ENCODE measurements around the gene SLC6A11.

DNA sequence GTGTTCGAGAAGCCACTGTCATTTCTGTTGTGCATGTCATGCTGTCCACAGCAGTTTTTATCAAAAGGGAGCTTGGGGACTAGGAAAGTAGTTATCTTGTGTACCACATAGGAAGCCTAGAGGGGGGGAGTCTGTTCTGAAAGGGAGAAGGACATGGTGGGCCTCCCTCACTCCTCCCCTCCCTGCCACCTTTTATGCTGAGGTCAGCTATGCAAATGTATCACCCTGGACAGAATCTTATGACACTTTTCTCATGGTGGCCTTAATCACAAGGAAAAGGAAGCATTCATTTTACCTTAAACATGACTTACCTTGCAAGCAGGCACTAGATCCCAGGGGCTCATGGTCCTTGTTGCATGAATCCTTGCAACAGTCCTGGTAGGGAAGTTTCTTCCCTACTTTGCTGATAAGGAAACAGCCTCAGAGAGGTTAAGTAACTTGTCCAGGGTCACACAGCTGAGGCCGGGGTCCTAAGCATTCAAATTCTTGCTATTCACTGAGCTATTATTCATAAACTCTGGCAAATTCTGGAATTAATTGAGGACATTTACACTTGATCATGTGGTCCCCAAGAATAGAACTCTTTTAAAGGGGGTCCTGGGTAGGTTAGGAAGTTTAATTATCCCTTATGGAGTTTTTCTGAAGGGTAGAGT lies 95.4 kb downstream of the SLC6A11 start:
- TF ChIP-seq, protein P1, sequence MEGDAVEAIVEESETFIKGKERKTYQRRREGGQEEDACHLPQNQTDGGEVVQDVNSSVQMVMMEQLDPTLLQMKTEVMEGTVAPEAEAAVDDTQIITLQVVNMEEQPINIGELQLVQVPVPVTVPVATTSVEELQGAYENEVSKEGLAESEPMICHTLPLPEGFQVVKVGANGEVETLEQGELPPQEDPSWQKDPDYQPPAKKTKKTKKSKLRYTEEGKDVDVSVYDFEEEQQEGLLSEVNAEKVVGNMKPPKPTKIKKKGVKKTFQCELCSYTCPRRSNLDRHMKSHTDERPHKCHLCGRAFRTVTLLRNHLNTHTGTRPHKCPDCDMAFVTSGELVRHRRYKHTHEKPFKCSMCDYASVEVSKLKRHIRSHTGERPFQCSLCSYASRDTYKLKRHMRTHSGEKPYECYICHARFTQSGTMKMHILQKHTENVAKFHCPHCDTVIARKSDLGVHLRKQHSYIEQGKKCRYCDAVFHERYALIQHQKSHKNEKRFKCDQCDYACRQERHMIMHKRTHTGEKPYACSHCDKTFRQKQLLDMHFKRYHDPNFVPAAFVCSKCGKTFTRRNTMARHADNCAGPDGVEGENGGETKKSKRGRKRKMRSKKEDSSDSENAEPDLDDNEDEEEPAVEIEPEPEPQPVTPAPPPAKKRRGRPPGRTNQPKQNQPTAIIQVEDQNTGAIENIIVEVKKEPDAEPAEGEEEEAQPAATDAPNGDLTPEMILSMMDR (IDR thresholded peaks at IDR 0.05), result no peak
- TF ChIP-seq POLR2A (IDR thresholded peaks at IDR 0.05), result no peak

Data from uterus (tissue), 2 donors.